IMR-90 (cell line): ENCODE results near the gene ARMC9. TPM values are rescaled to one million over a fixed set of nuclear protein-coding genes. Genes with fewer than 3 reads are reported as not detected.

Source experiments
- ATAC-seq: fragments of 200-7000 bp; cut with Tn5 transposase; 2 replicates; pipeline ENCODE4 v1.9.1; 2020; ENCODE audit warnings: low read depth, mild to moderate bottlenecking, moderate library complexity
- BruUV-seq: library from RNA; stranded (reverse); fragments of 400-500 nt; replicated peaks from 2 replicates; lab custom pipeline; 2021; lab: Mats Ljungman, UMichigan
- CTCF ChIA-PET: fragments of 300-600 bp; formaldehyde crosslinking; extraction: SDS; loops from one replicate; lab custom pipeline; 2021; ENCODE audit warnings: antibody characterized with exemption; lab: Yijun Ruan, JAX
- POLR2A ChIA-PET: fragments of 300-600 bp; sonication (Branson Sonifier 250); formaldehyde crosslinking; loops from one replicate; lab custom pipeline; 2022; ENCODE audit warnings: antibody characterized with exemption; ENCODE audit not compliant: unreplicated experiment; lab: Charles Lee
- DNase-seq: peaks from one replicate; pipeline ENCODE4 v3.0.0; 2013
- H2AFZ ChIP-seq: replicated peaks from 2 replicates; pipeline ENCODE3; 2013; ENCODE audit warnings: low read length, mild to moderate bottlenecking; ENCODE audit not compliant: poor library complexity
- H2AK5ac ChIP-seq: 2 replicates; pipeline ENCODE4 v1.6.1; 2013; ENCODE audit warnings: low read depth, low read length, inconsistent platforms
- H2AK9ac ChIP-seq: replicated peaks from 2 replicates; pipeline ENCODE3; 2013; ENCODE audit warnings: mild to moderate bottlenecking, low read depth, low read length, moderate library complexity; ENCODE audit not compliant: poor library complexity
- H2BK120ac ChIP-seq: 2 replicates; pipeline ENCODE4 v1.6.1; 2013; ENCODE audit warnings: low read depth, low read length, inconsistent platforms
- H2BK15ac ChIP-seq: 3 replicates; pipeline ENCODE4 v1.6.1; 2013; ENCODE audit warnings: low read depth, low read length, inconsistent platforms
- H2BK20ac ChIP-seq: 2 replicates; pipeline ENCODE4 v1.6.1; 2013; ENCODE audit warnings: low read depth, mild to moderate bottlenecking, inconsistent platforms, low read length, moderate library complexity
- H2BK5ac ChIP-seq: 2 replicates; pipeline ENCODE4 v1.6.1; 2013; ENCODE audit warnings: mild to moderate bottlenecking, low read depth, low read length, inconsistent platforms; ENCODE audit not compliant: poor library complexity, severe bottlenecking
- H3K14ac ChIP-seq: replicated peaks from 2 replicates; pipeline ENCODE4 v1.6.1; 2013; ENCODE audit warnings: low read depth, low read length, inconsistent platforms
- H3K18ac ChIP-seq: 2 replicates; pipeline ENCODE4 v1.6.1; 2013; ENCODE audit warnings: low read depth, low read length, control low read depth
- H3K23ac ChIP-seq: 2 replicates; pipeline ENCODE4 v1.6.1; 2013; ENCODE audit warnings: low read depth, low read length, inconsistent platforms
- H3K27ac ChIP-seq: 2 replicates; pipeline ENCODE4 v1.5.1; 2013; ENCODE audit warnings: mild to moderate bottlenecking, control low read depth, low read length; ENCODE audit not compliant: insufficient read depth
- H3K27me3 ChIP-seq: 2 replicates; pipeline ENCODE4 v1.6.1; 2013; ENCODE audit warnings: low read length; ENCODE audit not compliant: control insufficient read depth, insufficient read depth
- H3K36me3 ChIP-seq: 2 replicates; pipeline ENCODE4 v1.6.1; 2013; ENCODE audit warnings: low read length, mixed read lengths; ENCODE audit not compliant: control insufficient read depth, insufficient read depth
- H3K4ac ChIP-seq: 2 replicates; pipeline ENCODE4 v1.6.1; 2013; ENCODE audit warnings: low read depth, low read length, inconsistent platforms
- H3K4me1 ChIP-seq: 2 replicates; pipeline ENCODE4 v1.6.1; 2013; ENCODE audit warnings: low read length, mixed read lengths; ENCODE audit not compliant: control insufficient read depth, insufficient read depth
- H3K4me2 ChIP-seq: 2 replicates; pipeline ENCODE4 v1.6.1; 2013; ENCODE audit warnings: low read depth, mild to moderate bottlenecking, control low read depth, low read length, moderate library complexity
- H3K4me3 ChIP-seq: 2 replicates; pipeline ENCODE4 v1.5.1; 2013; ENCODE audit warnings: low read depth, mild to moderate bottlenecking, control low read depth, low read length, moderate library complexity; ENCODE audit not compliant: insufficient read depth
- H3K56ac ChIP-seq: 2 replicates; pipeline ENCODE4 v1.6.1; 2013; ENCODE audit warnings: low read length, inconsistent platforms; ENCODE audit not compliant: insufficient read depth; ENCODE audit errors: extremely low read depth
- H3K79me1 ChIP-seq, 2 experiments: 2 replicates each; pipeline ENCODE4 v1.6.1; 2013; ENCODE audit warnings: low read length in 2 of 2, inconsistent platforms in 1 of 2, low read depth in 1 of 2
- H3K9ac ChIP-seq: 2 replicates; pipeline ENCODE4 v1.6.1; 2013; ENCODE audit warnings: low read depth, low read length, control low read depth
- H3K9me1 ChIP-seq: 2 replicates; pipeline ENCODE4 v1.6.1; 2013; ENCODE audit warnings: low read length, inconsistent platforms; ENCODE audit not compliant: insufficient read depth
- H3K9me3 ChIP-seq: 2 replicates; pipeline ENCODE4 v1.6.1; 2013; ENCODE audit warnings: low read length; ENCODE audit not compliant: control insufficient read depth, insufficient read depth
- H4K20me1 ChIP-seq: 2 replicates; pipeline ENCODE4 v1.6.1; 2013; ENCODE audit warnings: low read length, inconsistent platforms; ENCODE audit not compliant: insufficient read depth
- H4K5ac ChIP-seq: 2 replicates; pipeline ENCODE4 v1.6.1; 2013; ENCODE audit warnings: mild to moderate bottlenecking, low read depth, low read length, control low read depth
- H4K8ac ChIP-seq, 2 experiments: 2 replicates each; pipeline ENCODE4 v1.6.1; 2013; ENCODE audit warnings: low read depth in 2 of 2, low read length in 2 of 2, control low read depth in 1 of 2, inconsistent platforms in 1 of 2
- H4K91ac ChIP-seq: 2 replicates; pipeline ENCODE4 v1.6.1; 2013; ENCODE audit warnings: low read depth, low read length, inconsistent platforms; ENCODE audit not compliant: insufficient read depth
- BHLHE40 ChIP-seq: fragments of 150-350 bp; IDR thresholded peaks from 2 replicates; pipeline ENCODE4 v1.6.1; 2016; ENCODE audit warnings: mild to moderate bottlenecking, low read depth, low read length
- CEBPB ChIP-seq: IDR thresholded peaks from 2 replicates; pipeline ENCODE4 v1.6.1; 2012; ENCODE audit warnings: low read depth, low read length, improper control_type of control experiment
- CHD1 ChIP-seq: IDR thresholded peaks from 2 replicates; pipeline ENCODE4 v1.6.1; 2012; ENCODE audit warnings: low read depth, low read length, improper control_type of control experiment
- CTCF ChIP-seq: conservative IDR thresholded peaks from 2 replicates; pipeline ENCODE4 v1.5.1; 2012; ENCODE audit warnings: mild to moderate bottlenecking, low read depth, low read length, improper control_type of control experiment
- FOS ChIP-seq: fragments of 150-350 bp; IDR thresholded peaks from 2 replicates; pipeline ENCODE4 v1.6.1; 2016; ENCODE audit warnings: low read depth, low read length
- MAFK ChIP-seq: IDR thresholded peaks from 2 replicates; pipeline ENCODE4 v1.6.1; 2012; ENCODE audit warnings: low read depth, low read length, improper control_type of control experiment
- MAZ ChIP-seq: IDR thresholded peaks from 2 replicates; pipeline ENCODE4 v1.6.1; 2012; ENCODE audit warnings: low read depth, mild to moderate bottlenecking, low read length, improper control_type of control experiment, moderate library complexity, borderline replicate concordance
- MXI1 ChIP-seq: IDR thresholded peaks from 2 replicates; pipeline ENCODE4 v1.6.1; 2012; ENCODE audit warnings: low read depth, mild to moderate bottlenecking, low read length, moderate library complexity, borderline replicate concordance
- NFE2L2 ChIP-seq: fragments of 150-350 bp; IDR thresholded peaks from 2 replicates; pipeline ENCODE4 v1.6.1; 2016; ENCODE audit warnings: low read depth, mild to moderate bottlenecking, low read length
- POLR2A ChIP-seq: IDR thresholded peaks from 2 replicates; pipeline ENCODE4 v1.6.1; 2012; ENCODE audit warnings: mild to moderate bottlenecking, low read depth, low read length
- RAD21 ChIP-seq: IDR thresholded peaks from 2 replicates; pipeline ENCODE4 v1.6.1; 2012; ENCODE audit warnings: low read length, improper control_type of control experiment
- RCOR1 ChIP-seq: IDR thresholded peaks from 2 replicates; pipeline ENCODE4 v1.6.1; 2012; ENCODE audit warnings: mild to moderate bottlenecking, low read length, improper control_type of control experiment; ENCODE audit not compliant: insufficient replicate concordance
- RFX5 ChIP-seq: IDR thresholded peaks from 2 replicates; pipeline ENCODE4 v1.8.0; 2012; ENCODE audit warnings: low read depth, mild to moderate bottlenecking, low read length, moderate library complexity
- SMC3 ChIP-seq: fragments of 150-350 bp; IDR thresholded peaks from 2 replicates; pipeline ENCODE4 v1.6.1; 2016; ENCODE audit warnings: low read depth, mild to moderate bottlenecking, antibody characterized with exemption, low read length, moderate library complexity
- USF2 ChIP-seq: fragments of 150-350 bp; IDR thresholded peaks from 2 replicates; pipeline ENCODE4 v1.6.1; 2017; ENCODE audit warnings: mild to moderate bottlenecking, antibody characterized with exemption, low read length, low read depth
- WGBS, 2 experiments: methylation state at CpG; one replicate each; pipeline versions ENCODE4 v1.1.5 to v1.1.7; 2013; ENCODE audit warnings: missing lambda C conversion rate in 2 of 2; ENCODE audit not compliant: insufficient read length in 1 of 2; ENCODE audit errors: extremely low coverage in 2 of 2; 5-methylcytosine and 5-hydroxymethylcytosine counted together
- dilution Hi-C: fragments of 300-500 bp; cut with HindIII; formaldehyde crosslinking; loops from one replicate; pipeline ENCODE4 v1.14.3; 2018; ENCODE audit warnings: low sequenced_read_pairs; ENCODE audit not compliant: unreplicated experiment
- in situ Hi-C: fragments of 300-500 bp; cut with MboI; formaldehyde crosslinking; loops from 3 replicates; pipeline ENCODE4 v1.14.3; 2019; ENCODE audit warnings: low sequenced_read_pairs, inconsistent platforms, mixed read lengths
- intact Hi-C: fragments of 100-400 bp; cut with micrococcal nuclease; formaldehyde crosslinking; loops from 2 replicates; pipeline ENCODE4 v1.10.0; 2022
- polyA plus RNA-seq, 3 experiments: library from polyadenylated mRNA; depleted of rRNA; stranded (reverse); fragments of >200 nt; gene quantifications; 2 replicates each; pipeline ENCODE4 v1.2.3, GENCODE V29; 2012; ENCODE audit warnings: low replicate concordance in 1 of 3
- total RNA-seq: library from RNA; depleted of rRNA; stranded (reverse); fragments of >200 nt; gene quantifications from 2 replicates; pipeline ENCODE4 v1.2.3, GENCODE V29; 2012
- TF ChIP-seq, protein P1 (sequence below): fragments of 150-350 bp; IDR thresholded peaks from 2 replicates; pipeline ENCODE4 v1.6.1; 2016; ENCODE audit warnings: low read depth, mild to moderate bottlenecking, low read length, moderate library complexity, borderline replicate concordance

The ARMC9 gene
- total and polyA plus RNA-seq, 2 of the 4 experiments (the other 2 are of a cell fraction), result 36.0 to 46.6 TPM

DNA sequence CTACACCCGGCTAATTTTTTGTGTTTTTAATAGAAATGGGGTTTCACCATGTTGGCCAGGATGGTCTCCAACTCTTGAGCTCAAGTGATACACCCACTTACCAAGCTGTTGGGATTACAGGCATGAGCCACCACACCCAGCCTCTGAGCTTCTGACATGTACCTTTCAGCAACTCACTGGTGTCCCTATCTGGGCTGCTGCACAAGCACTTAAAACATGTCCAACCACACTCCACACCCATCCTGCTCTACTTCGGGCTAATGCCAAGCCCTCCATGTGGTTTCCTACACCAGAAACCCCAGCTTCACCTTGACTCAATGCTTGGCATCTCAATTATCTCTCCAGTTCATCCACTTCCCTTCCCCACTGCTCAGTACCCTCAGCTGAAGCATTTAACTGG is 22.4 kb upstream of the ARMC9 start:
- Histone ChIP-seq H2BK20ac (no peak overlapping the region), H3K27ac (no peak overlapping the region), H3K56ac (no peak overlapping the region), H4K5ac (no peak overlapping the region), H3K9ac (no peak overlapping the region), H3K23ac (no peak overlapping the region), H3K4me2 (no peak overlapping the region), H4K8ac (no peak overlapping the region; a peak in 1 of 4 replicates), H3K4me1 (peaks cover 5% of the 10 kb centered on the region), H3K4ac (0 out of 2 replicates have a peak overlapping the region, but pooled peaks have one; percentile 25), H3K14ac (no peak overlapping the region), H2BK15ac (no peak overlapping the region), H2AK5ac (no peak overlapping the region; the same call in 1 of the 2 replicates), H3K18ac (no peak overlapping the region), H2BK120ac (no peak overlapping the region), H3K27me3 (no peaks in the 10 kb centered on the region), H2AFZ (no peak overlapping the region), H3K36me3 (peaks cover 9% of the 10 kb centered on the region), H3K79me1 (peaks cover 2 to 6% of the 10 kb centered on the region in 2 experiments; a peak in 1 of 4 replicates), H2BK5ac (no peak overlapping the region), H4K20me1 (no peaks in the 10 kb centered on the region), H3K9me3 (no peaks in the 10 kb centered on the region), H3K4me3 (no peak overlapping the region), H3K9me1 (no peaks in the 10 kb centered on the region), H2AK9ac (no peak overlapping the region), H4K91ac (no peak overlapping the region)
- DNase-seq (no peak), ATAC-seq (no peak)
- ChIA-PET CTCF (interaction anchor here (1.4 kb wide), 1 partner anchor 16 kb away, joined by 4 read pairs; no protein-coding TSS in a partner anchor), POLR2A (no interaction called here)
- in situ Hi-C loops (no loop called here), intact Hi-C loops (no loop called here), dilution Hi-C loops (no loop called here)
- TF ChIP-seq SMC3, result no peak
- no peak for TF ChIP-seq RCOR1
- TF ChIP-seq, protein P1, sequence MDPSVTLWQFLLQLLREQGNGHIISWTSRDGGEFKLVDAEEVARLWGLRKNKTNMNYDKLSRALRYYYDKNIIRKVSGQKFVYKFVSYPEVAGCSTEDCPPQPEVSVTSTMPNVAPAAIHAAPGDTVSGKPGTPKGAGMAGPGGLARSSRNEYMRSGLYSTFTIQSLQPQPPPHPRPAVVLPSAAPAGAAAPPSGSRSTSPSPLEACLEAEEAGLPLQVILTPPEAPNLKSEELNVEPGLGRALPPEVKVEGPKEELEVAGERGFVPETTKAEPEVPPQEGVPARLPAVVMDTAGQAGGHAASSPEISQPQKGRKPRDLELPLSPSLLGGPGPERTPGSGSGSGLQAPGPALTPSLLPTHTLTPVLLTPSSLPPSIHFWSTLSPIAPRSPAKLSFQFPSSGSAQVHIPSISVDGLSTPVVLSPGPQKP, result no peak
- no peak for TF ChIP-seq RAD21
- no peak for TF ChIP-seq USF2
- no peak for TF ChIP-seq BHLHE40
- TF ChIP-seq CTCF, result no peak
- no peak for TF ChIP-seq CEBPB
- TF ChIP-seq FOS, result no peak
- no peak for TF ChIP-seq MXI1
- TF ChIP-seq NFE2L2, result no peak
- TF ChIP-seq POLR2A, result no peak
- no peak for TF ChIP-seq MAFK
- TF ChIP-seq CHD1, result no peak
- TF ChIP-seq MAZ, result no peak
- no peak for TF ChIP-seq RFX5
- WGBS, 2 experiments, result 100% methylated on average over 1 of the region's 2 CpGs; no CpG with 5 or more reads in 1 of the 2 experiments
- BruUV-seq, result no TSS peak
